GM12878 (cell line): ENCODE measurements around the gene H2AZ2. TPM values are rescaled to one million over a fixed set of nuclear protein-coding genes. Genes with fewer than 3 reads are reported as not detected.

ENCODE experiments used
- CBX3 ChIP-seq: fragments of 200-600 bp; sonication (generic); IDR thresholded peaks from 2 replicates; pipeline ENCODE4 v1.6.1; 2016; ENCODE audit warnings: low read depth, borderline replicate concordance
- CBX5 ChIP-seq: sonication (generic); IDR thresholded peaks from 2 replicates; pipeline ENCODE4 v1.6.1; 2016; ENCODE audit warnings: low read depth, moderate library complexity, mild to moderate bottlenecking, inconsistent platforms
- CREM ChIP-seq: IDR thresholded peaks from 2 replicates; pipeline ENCODE4 v1.6.1; 2014; ENCODE audit warnings: antibody characterized with exemption, low read depth
- GABPA ChIP-seq: IDR thresholded peaks from 2 replicates; pipeline ENCODE4 v1.6.1; 2014; ENCODE audit warnings: antibody characterized with exemption, low read depth, mild to moderate bottlenecking, inconsistent platforms
- HDAC6 ChIP-seq: fragments of 200-600 bp; sonication (generic); IDR thresholded peaks from one replicate; pipeline ENCODE4 v1.8.0; 2017; ENCODE audit warnings: antibody characterized with exemption; ENCODE audit not compliant: unreplicated experiment
- KLF5 ChIP-seq: fragments of 450-650 bp; IDR thresholded peaks from 2 replicates; pipeline ENCODE4 v1.6.1; 2014; ENCODE audit warnings: mild to moderate bottlenecking; ENCODE audit not compliant: partially characterized antibody
- MXI1 ChIP-seq: fragments of 150-350 bp; IDR thresholded peaks from 2 replicates; pipeline ENCODE4 v1.6.1; 2011; ENCODE audit warnings: low read depth, mild to moderate bottlenecking, inconsistent platforms, low read length, improper control_type of control experiment
- NFYB ChIP-seq: IDR thresholded peaks from 2 replicates; pipeline ENCODE4 v1.6.1; 2011; ENCODE audit warnings: low read depth, mild to moderate bottlenecking, low read length, improper control_type of control experiment, moderate library complexity; ENCODE audit not compliant: insufficient read depth
- NR2F1 ChIP-seq: fragments of 450-650 bp; conservative IDR thresholded peaks from 2 replicates; pipeline ENCODE4 v1.6.1; 2017; ENCODE audit warnings: mild to moderate bottlenecking
- POLR2AphosphoS2 ChIP-seq: IDR thresholded peaks from 2 replicates; pipeline ENCODE4 v1.6.1; 2011; ENCODE audit warnings: low read depth, mild to moderate bottlenecking, low read length, improper control_type of control experiment, moderate library complexity
- RUNX3 ChIP-seq: IDR thresholded peaks from 2 replicates; pipeline ENCODE4 v1.6.1; 2012; ENCODE audit warnings: low read length, inconsistent platforms
- SIX5 ChIP-seq: IDR thresholded peaks from 2 replicates; pipeline ENCODE4 v1.6.1; 2011; ENCODE audit warnings: mild to moderate bottlenecking, low read depth, low read length, moderate library complexity; ENCODE audit not compliant: severe bottlenecking
- WRNIP1 ChIP-seq: IDR thresholded peaks from 2 replicates; pipeline ENCODE4 v1.6.1; 2011; ENCODE audit warnings: low read depth, low read length, improper control_type of control experiment, borderline replicate concordance
- YBX1 ChIP-seq: fragments of 450-650 bp; IDR thresholded peaks from 2 replicates; pipeline ENCODE4 v1.6.1; 2016; ENCODE audit warnings: antibody characterized with exemption
- ZNF207 ChIP-seq: fragments of 450-650 bp; IDR thresholded peaks from 2 replicates; pipeline ENCODE4 v1.6.1; 2014; ENCODE audit warnings: antibody characterized with exemption, mild to moderate bottlenecking, borderline replicate concordance
- ZNF384 ChIP-seq: IDR thresholded peaks from 2 replicates; pipeline ENCODE4 v1.6.1; 2012; ENCODE audit warnings: low read depth, mild to moderate bottlenecking, low read length, improper control_type of control experiment, borderline replicate concordance
- polyA plus RNA-seq, 11 experiments: library from polyadenylated mRNA; depleted of rRNA in 4 of 11; unstranded in 6 of 11; stranded (reverse) in 5 of 11; fragments of >200 nt; fragmentation: Nextera tagmentation in 4 of 11; fragmentation: Illumina TruSeq in 1 of 11; extraction: Ambion mirVana in 4 of 11; extraction: Trizol in 1 of 11; gene quantifications; 1 replicate in 1 of 11; 2 replicates in 10 of 11; pipeline versions ENCODE4 v1.2.1 to v1.2.3, GENCODE V29; 2011 to 2016; ENCODE audit warnings: inconsistent platforms in 2 of 11, missing spikeins in 2 of 11, low read depth in 1 of 11
- total RNA-seq, 4 experiments: library from RNA; depleted of rRNA in 3 of 4; stranded (reverse); fragments of >200 nt in 3 of 4; fragmentation: Illumina TruSeq in 1 of 4; extraction: Trizol in 1 of 4; gene quantifications; 2 replicates each; pipeline versions ENCODE4 v1.2.1 to v1.2.3, GENCODE V29; 2013 to 2021
- TF ChIP-seq, protein P1 (sequence below): fragments of 450-650 bp; IDR thresholded peaks from 2 replicates; pipeline ENCODE4 v1.6.1; 2017; ENCODE audit warnings: mild to moderate bottlenecking, low read depth, inconsistent platforms; ENCODE audit not compliant: poor library complexity, severe bottlenecking
- TF ChIP-seq, protein P2 (sequence below): fragments of 150-350 bp; IDR thresholded peaks from 2 replicates; pipeline ENCODE4 v1.6.1; 2016; ENCODE audit warnings: low read depth, low read length
- TF ChIP-seq, protein P3 (sequence below): fragments of 450-650 bp; IDR thresholded peaks from 2 replicates; pipeline ENCODE4 v1.6.1; 2016; ENCODE audit warnings: mild to moderate bottlenecking
- TF ChIP-seq, protein P4 (sequence below): IDR thresholded peaks from 2 replicates; pipeline ENCODE4 v1.6.1; 2012; ENCODE audit warnings: low read length, inconsistent platforms
- TF ChIP-seq, protein P5 (sequence below): IDR thresholded peaks from 2 replicates; pipeline ENCODE4 v1.6.1; 2011; ENCODE audit warnings: low read depth, low read length, improper control_type of control experiment, borderline replicate concordance

Gene H2AZ2
- total and polyA plus RNA-seq, 10 of the 15 experiments (the other 5 are each of a cell fraction or from before 2014, with no cell fraction given), result 118 to 366 (median 223) TPM

DNA sequence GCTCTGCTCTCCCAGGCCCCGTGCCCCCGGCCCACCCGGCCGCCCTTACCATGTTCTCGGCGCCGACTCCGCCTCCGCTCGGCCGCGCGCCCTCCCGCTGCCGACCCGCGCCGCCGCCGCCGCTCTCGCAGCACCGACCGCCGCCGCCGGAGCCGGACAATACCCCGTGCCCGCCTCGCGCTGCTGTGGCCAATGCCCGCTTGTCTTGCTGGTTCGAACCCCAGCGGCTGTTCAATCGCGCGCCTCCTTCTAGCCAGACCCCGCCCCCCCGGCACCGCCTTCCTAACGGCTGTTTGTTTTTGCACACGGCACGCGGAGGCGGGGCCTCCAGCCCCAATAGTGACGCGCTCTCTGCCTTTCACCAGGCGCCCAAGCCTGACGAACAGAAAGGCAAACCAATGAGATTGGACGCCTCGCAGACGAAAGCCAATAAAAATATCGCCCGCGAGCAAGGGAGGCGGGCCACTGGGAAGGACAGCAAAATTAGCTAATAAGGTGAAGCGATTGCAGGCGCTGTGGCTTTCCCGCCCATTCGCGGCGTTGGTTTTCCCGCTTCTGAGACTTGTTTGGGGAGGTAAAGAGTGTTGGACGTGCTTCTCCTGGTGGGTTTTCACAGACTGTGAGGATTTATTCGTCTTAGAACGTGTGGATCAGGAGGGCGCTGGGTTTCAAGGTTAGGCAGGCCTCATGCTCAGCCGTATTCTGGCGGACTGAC, at the start of gene H2AZ2 (continued):
- TF ChIP-seq, protein P1, sequence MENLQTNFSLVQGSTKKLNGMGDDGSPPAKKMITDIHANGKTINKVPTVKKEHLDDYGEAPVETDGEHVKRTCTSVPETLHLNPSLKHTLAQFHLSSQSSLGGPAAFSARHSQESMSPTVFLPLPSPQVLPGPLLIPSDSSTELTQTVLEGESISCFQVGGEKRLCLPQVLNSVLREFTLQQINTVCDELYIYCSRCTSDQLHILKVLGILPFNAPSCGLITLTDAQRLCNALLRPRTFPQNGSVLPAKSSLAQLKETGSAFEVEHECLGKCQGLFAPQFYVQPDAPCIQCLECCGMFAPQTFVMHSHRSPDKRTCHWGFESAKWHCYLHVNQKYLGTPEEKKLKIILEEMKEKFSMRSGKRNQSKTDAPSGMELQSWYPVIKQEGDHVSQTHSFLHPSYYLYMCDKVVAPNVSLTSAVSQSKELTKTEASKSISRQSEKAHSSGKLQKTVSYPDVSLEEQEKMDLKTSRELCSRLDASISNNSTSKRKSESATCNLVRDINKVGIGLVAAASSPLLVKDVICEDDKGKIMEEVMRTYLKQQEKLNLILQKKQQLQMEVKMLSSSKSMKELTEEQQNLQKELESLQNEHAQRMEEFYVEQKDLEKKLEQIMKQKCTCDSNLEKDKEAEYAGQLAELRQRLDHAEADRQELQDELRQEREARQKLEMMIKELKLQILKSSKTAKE, result peak; percentile 94
- peak; percentile 99 for TF ChIP-seq NFYB
- TF ChIP-seq, protein P2, sequence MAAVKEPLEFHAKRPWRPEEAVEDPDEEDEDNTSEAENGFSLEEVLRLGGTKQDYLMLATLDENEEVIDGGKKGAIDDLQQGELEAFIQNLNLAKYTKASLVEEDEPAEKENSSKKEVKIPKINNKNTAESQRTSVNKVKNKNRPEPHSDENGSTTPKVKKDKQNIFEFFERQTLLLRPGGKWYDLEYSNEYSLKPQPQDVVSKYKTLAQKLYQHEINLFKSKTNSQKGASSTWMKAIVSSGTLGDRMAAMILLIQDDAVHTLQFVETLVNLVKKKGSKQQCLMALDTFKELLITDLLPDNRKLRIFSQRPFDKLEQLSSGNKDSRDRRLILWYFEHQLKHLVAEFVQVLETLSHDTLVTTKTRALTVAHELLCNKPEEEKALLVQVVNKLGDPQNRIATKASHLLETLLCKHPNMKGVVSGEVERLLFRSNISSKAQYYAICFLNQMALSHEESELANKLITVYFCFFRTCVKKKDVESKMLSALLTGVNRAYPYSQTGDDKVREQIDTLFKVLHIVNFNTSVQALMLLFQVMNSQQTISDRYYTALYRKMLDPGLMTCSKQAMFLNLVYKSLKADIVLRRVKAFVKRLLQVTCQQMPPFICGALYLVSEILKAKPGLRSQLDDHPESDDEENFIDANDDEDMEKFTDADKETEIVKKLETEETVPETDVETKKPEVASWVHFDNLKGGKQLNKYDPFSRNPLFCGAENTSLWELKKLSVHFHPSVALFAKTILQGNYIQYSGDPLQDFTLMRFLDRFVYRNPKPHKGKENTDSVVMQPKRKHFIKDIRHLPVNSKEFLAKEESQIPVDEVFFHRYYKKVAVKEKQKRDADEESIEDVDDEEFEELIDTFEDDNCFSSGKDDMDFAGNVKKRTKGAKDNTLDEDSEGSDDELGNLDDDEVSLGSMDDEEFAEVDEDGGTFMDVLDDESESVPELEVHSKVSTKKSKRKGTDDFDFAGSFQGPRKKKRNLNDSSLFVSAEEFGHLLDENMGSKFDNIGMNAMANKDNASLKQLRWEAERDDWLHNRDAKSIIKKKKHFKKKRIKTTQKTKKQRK, result peak; percentile 97
- TF ChIP-seq YBX1, result no peak
- TF ChIP-seq, protein P3, sequence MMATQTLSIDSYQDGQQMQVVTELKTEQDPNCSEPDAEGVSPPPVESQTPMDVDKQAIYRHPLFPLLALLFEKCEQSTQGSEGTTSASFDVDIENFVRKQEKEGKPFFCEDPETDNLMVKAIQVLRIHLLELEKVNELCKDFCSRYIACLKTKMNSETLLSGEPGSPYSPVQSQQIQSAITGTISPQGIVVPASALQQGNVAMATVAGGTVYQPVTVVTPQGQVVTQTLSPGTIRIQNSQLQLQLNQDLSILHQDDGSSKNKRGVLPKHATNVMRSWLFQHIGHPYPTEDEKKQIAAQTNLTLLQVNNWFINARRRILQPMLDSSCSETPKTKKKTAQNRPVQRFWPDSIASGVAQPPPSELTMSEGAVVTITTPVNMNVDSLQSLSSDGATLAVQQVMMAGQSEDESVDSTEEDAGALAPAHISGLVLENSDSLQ, result peak; percentile 100
- TF ChIP-seq CBX5, result no peak
- TF ChIP-seq, protein P4, sequence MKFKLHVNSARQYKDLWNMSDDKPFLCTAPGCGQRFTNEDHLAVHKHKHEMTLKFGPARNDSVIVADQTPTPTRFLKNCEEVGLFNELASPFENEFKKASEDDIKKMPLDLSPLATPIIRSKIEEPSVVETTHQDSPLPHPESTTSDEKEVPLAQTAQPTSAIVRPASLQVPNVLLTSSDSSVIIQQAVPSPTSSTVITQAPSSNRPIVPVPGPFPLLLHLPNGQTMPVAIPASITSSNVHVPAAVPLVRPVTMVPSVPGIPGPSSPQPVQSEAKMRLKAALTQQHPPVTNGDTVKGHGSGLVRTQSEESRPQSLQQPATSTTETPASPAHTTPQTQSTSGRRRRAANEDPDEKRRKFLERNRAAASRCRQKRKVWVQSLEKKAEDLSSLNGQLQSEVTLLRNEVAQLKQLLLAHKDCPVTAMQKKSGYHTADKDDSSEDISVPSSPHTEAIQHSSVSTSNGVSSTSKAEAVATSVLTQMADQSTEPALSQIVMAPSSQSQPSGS, result no peak
- 0 out of 2 replicates have a peak, but pooled peaks have one; percentile 46 for TF ChIP-seq ZNF207
- TF ChIP-seq CREM, result peak; percentile 88
- TF ChIP-seq ZNF384, result no peak
- peak; percentile 56 for TF ChIP-seq MXI1
- TF ChIP-seq POLR2AphosphoS2, result peak; percentile 76; the same call in 1 of the 2 replicates
- TF ChIP-seq CBX3, result no peak
- no peak for TF ChIP-seq HDAC6
- TF ChIP-seq WRNIP1, result no peak
- peak; percentile 92 for TF ChIP-seq RUNX3
- peak; percentile 93 for TF ChIP-seq KLF5
- no peak for TF ChIP-seq SIX5
- peak; percentile 49 for TF ChIP-seq NR2F1
- TF ChIP-seq GABPA, result peak; percentile 11; the same call in 1 of the 2 replicates
- TF ChIP-seq, protein P5, sequence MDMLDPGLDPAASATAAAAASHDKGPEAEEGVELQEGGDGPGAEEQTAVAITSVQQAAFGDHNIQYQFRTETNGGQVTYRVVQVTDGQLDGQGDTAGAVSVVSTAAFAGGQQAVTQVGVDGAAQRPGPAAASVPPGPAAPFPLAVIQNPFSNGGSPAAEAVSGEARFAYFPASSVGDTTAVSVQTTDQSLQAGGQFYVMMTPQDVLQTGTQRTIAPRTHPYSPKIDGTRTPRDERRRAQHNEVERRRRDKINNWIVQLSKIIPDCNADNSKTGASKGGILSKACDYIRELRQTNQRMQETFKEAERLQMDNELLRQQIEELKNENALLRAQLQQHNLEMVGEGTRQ, result no peak
